Peyer's patch (tissue), 4 donors: Measurements from ENCODE around the gene MYO9A.

Experiments used
- CTCF ChIP-seq, 6 experiments: fragments of 450-650 bp in 4 of 6; fragments of 200-600 bp in 2 of 6; sonication (generic) in 1 of 6; IDR thresholded peaks; one replicate each; pipeline ENCODE4 v1.5.1; 2017 to 2019; ENCODE audit warnings: antibody characterized with exemption in 6 of 6, mild to moderate bottlenecking in 3 of 6, moderate library complexity in 1 of 6
- POLR2A ChIP-seq, 2 donors: fragments of 450-650 bp; IDR thresholded peaks; one replicate each; pipeline ENCODE4 v1.5.1; 2017; ENCODE audit warnings: antibody characterized with exemption in 2 of 2, mild to moderate bottlenecking in 2 of 2, moderate library complexity in 2 of 2

- no peak for TF ChIP-seq CTCF (IDR thresholded peaks at IDR 0.05)
- TF ChIP-seq POLR2A (IDR thresholded peaks at IDR 0.05): no peak
Measured at GRCh38 chr15:72086920-72087648, 30.9 kb downstream of the MYO9A start.
